ENCODE measurements around the gene CASKIN1.

The CASKIN1 gene

DNA sequence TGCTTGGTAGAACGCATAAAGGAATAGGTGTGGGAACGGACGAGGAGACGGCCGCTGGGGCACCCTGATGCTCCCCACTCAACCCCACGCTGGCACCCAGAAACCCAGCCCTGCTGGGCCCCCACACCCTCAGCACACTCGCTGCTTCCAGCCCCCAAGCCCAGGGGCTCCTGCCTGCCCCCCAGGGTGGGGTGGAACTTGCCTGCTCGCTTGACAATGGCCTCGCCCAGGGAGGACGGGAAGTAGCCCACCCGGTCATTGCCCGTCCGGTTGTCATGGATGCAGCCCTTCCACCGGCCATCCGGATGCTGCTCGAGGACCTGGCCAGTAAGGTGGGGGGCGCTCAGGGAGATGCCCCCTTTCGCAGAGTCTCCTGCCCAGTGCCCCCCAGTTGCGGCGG lies 9.9 kb downstream of the CASKIN1 start:
- Histone ChIP-seq H3K9ac (ENCODE audit: low read length in 5 of 5) (no peak overlapping the region), H3K27me3 (ENCODE audit: control insufficient read depth in 5 of 5, insufficient read depth in 4 of 5, low read length in 5 of 5) (peaks cover 0 to 3% (median 0%) of the 10 kb centered on the region in 5 donors), H3K4me3 (ENCODE audit: low read depth in 1 of 5, low read length in 5 of 5) (no peak overlapping the region), H3K27ac (ENCODE audit: low read depth, low read length) (no peak overlapping the region), H3K36me3 (ENCODE audit: control insufficient read depth in 5 of 5, insufficient read depth in 5 of 5, low read length in 5 of 5) (no peaks in the 10 kb centered on the region), H3K4me1 (ENCODE audit: control insufficient read depth in 5 of 5, insufficient read depth in 5 of 5, low read length in 5 of 5) (no peaks in the 10 kb centered on the region), H3K9me3 (ENCODE audit: control insufficient read depth in 5 of 5, low read length in 5 of 5) (peaks cover 0 to 6% (median 0%) of the 10 kb centered on the region in 5 donors)

DNA sequence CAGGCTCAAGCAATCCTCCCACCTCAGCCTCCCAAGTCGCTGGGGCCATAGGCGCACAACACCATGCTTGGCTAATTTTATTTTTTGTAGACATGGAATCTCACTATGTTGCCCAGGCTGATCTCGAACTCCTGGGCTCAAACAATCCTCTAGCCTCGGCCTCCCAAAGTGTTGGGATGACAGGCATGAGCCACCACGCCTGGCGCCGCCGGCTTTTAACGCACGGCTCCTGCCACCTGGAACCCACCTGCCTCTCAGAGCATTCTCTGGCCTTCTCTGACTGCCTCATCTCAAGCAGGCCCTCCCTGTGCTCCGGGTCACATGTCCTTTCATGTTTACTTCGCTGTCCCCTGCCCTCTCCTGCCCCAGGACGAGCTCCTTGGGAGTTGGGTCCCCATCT lies 10.3 kb downstream of the CASKIN1 start:
- H3K27ac ChIP-seq (ENCODE audit: low read depth, low read length), result no peak overlapping the region
- no peaks in the 10 kb centered on the region for H3K36me3 ChIP-seq (ENCODE audit: control insufficient read depth in 5 of 5, insufficient read depth in 5 of 5, low read length in 5 of 5)
- peaks cover 0 to 6% (median 0%) of the 10 kb centered on the region in 5 donors for H3K9me3 ChIP-seq (ENCODE audit: control insufficient read depth in 5 of 5, low read length in 5 of 5)
- no peak overlapping the region for H3K9ac ChIP-seq (ENCODE audit: low read length in 5 of 5)
- no peaks in the 10 kb centered on the region for H3K4me1 ChIP-seq (ENCODE audit: control insufficient read depth in 5 of 5, insufficient read depth in 5 of 5, low read length in 5 of 5)
- no peak overlapping the region for H3K4me3 ChIP-seq (ENCODE audit: low read depth in 1 of 5, low read length in 5 of 5)
- peaks cover 0 to 3% (median 0%) of the 10 kb centered on the region in 5 donors for H3K27me3 ChIP-seq (ENCODE audit: control insufficient read depth in 5 of 5, insufficient read depth in 4 of 5, low read length in 5 of 5)

DNA sequence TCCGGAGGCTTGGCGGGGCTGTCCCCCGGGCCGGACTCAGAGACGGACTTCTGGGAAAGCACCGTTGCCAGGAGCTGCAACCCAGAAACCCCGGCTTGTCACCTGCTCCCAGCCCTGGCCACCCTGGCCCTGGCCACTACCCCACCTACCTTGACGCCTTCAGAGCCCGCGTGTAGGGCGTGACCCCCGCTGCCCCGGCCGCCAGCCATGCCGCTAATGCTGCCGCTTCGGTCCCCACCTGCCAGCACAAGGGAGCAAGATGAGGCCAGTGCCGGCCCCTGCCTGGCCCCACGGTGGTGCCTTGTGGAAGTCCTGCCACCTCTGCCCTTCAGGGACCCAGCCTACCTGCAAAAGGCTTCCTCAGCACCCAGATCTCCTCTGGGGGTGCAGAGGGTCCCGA lies 11.4 kb downstream of the CASKIN1 start:
- no peak overlapping the region for H3K4me3 ChIP-seq (ENCODE audit: low read depth in 1 of 5, low read length in 5 of 5)
- peaks cover 0 to 3% (median 0%) of the 10 kb centered on the region in 5 donors for H3K27me3 ChIP-seq (ENCODE audit: control insufficient read depth in 5 of 5, insufficient read depth in 4 of 5, low read length in 5 of 5)
- H3K36me3 ChIP-seq (ENCODE audit: control insufficient read depth in 5 of 5, insufficient read depth in 5 of 5, low read length in 5 of 5), result no peaks in the 10 kb centered on the region
- no peak overlapping the region for H3K9ac ChIP-seq (ENCODE audit: low read length in 5 of 5)
- no peaks in the 10 kb centered on the region for H3K4me1 ChIP-seq (ENCODE audit: control insufficient read depth in 5 of 5, insufficient read depth in 5 of 5, low read length in 5 of 5)
- H3K9me3 ChIP-seq (ENCODE audit: control insufficient read depth in 5 of 5, low read length in 5 of 5), result peaks cover 0 to 6% (median 0%) of the 10 kb centered on the region in 5 donors
- H3K27ac ChIP-seq (ENCODE audit: low read depth, low read length), result no peak overlapping the region

DNA sequence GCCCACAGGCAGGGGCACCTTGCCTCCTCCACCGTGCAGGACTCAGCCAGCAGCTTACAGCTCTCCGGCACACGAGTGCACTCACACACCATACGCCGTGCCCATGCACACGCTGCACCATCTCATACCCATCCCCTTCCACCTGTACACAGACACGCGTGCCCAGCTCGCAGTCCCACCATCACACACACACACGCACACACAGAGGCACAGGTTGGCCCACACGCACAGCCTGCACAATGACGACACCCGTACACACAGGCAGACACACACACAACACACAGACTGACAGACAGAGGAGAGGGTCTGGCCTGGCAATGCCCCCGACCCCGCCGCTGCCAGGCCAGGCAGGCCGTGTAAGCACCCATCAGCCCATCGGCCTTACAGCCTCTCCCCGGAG lies 12.1 kb downstream of the CASKIN1 start:
- Histone ChIP-seq H3K4me1 (ENCODE audit: control insufficient read depth in 5 of 5, insufficient read depth in 5 of 5, low read length in 5 of 5) (no peaks in the 10 kb centered on the region), H3K9me3 (ENCODE audit: control insufficient read depth in 5 of 5, low read length in 5 of 5) (peaks cover 0 to 6% (median 0%) of the 10 kb centered on the region in 5 donors), H3K4me3 (ENCODE audit: low read depth in 1 of 5, low read length in 5 of 5) (no peak overlapping the region), H3K36me3 (ENCODE audit: control insufficient read depth in 5 of 5, insufficient read depth in 5 of 5, low read length in 5 of 5) (no peaks in the 10 kb centered on the region), H3K27ac (ENCODE audit: low read depth, low read length) (no peak overlapping the region), H3K9ac (ENCODE audit: low read length in 5 of 5) (no peak overlapping the region), H3K27me3 (ENCODE audit: control insufficient read depth in 5 of 5, insufficient read depth in 4 of 5, low read length in 5 of 5) (peaks cover 0 to 3% (median 0%) of the 10 kb centered on the region in 5 donors)

DNA sequence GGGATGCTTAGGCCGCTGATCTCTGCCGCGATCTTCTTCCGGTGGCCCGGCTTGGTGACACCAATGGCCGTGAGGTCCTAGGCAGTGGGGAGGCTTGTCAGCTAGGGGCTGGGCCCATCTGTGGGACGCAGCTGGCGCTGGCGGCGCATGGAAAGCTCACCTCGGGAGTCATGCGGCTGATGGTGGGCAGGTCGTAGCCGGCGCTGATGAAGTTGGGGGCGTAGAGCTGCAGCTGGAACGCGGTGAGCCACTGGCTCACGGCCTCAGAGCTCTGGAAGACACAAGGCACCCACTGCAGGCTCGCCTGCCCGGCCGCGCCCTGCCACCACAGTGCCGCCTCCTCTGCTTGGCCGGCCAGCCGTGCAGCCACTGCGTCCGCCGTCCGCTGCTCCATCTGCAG lies 12.7 kb downstream of the CASKIN1 start:
- no peak overlapping the region for H3K4me3 ChIP-seq (ENCODE audit: low read depth in 1 of 5, low read length in 5 of 5)
- H3K27ac ChIP-seq (ENCODE audit: low read depth, low read length), result no peak overlapping the region
- H3K27me3 ChIP-seq (ENCODE audit: control insufficient read depth in 5 of 5, insufficient read depth in 4 of 5, low read length in 5 of 5), result peaks cover 0 to 3% (median 0%) of the 10 kb centered on the region in 5 donors
- H3K9me3 ChIP-seq (ENCODE audit: control insufficient read depth in 5 of 5, low read length in 5 of 5), result peaks cover 0 to 6% (median 0%) of the 10 kb centered on the region in 5 donors
- no peak overlapping the region for H3K9ac ChIP-seq (ENCODE audit: low read length in 5 of 5)
- no peaks in the 10 kb centered on the region for H3K36me3 ChIP-seq (ENCODE audit: control insufficient read depth in 5 of 5, insufficient read depth in 5 of 5, low read length in 5 of 5)
- H3K4me1 ChIP-seq (ENCODE audit: control insufficient read depth in 5 of 5, insufficient read depth in 5 of 5, low read length in 5 of 5), result no peaks in the 10 kb centered on the region

DNA sequence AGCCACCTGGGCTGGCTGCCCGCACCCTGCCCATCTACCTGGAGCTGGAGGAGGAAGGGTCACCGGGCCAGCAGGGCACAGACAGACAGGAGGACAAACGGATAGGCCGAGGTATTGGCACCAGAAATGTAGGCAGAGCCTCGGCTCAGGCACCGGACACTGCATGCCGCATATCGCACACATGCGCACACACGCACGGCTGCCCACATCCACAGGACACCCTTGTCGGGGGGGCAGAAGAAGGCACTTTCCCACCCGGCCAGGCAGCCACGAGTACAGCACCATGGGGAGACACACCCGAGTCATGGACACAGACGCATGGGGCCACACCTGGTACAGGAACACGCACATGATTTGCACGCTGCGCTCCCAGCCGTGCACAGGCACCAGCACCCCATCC lies 14.5 kb downstream of the CASKIN1 start:
- H3K27ac ChIP-seq (ENCODE audit: low read depth, low read length), result no peak overlapping the region
- peaks cover 0 to 6% (median 0%) of the 10 kb centered on the region in 5 donors for H3K9me3 ChIP-seq (ENCODE audit: control insufficient read depth in 5 of 5, low read length in 5 of 5)
- H3K4me3 ChIP-seq (ENCODE audit: low read depth in 1 of 5, low read length in 5 of 5), result no peak overlapping the region
- H3K27me3 ChIP-seq (ENCODE audit: control insufficient read depth in 5 of 5, insufficient read depth in 4 of 5, low read length in 5 of 5), result peaks cover 0 to 3% (median 0%) of the 10 kb centered on the region in 5 donors
- no peaks in the 10 kb centered on the region for H3K4me1 ChIP-seq (ENCODE audit: control insufficient read depth in 5 of 5, insufficient read depth in 5 of 5, low read length in 5 of 5)
- H3K36me3 ChIP-seq (ENCODE audit: control insufficient read depth in 5 of 5, insufficient read depth in 5 of 5, low read length in 5 of 5), result peaks cover 0 to 9% (median 7%) of the 10 kb centered on the region in 5 donors
- H3K9ac ChIP-seq (ENCODE audit: low read length in 5 of 5), result no peak overlapping the region

DNA sequence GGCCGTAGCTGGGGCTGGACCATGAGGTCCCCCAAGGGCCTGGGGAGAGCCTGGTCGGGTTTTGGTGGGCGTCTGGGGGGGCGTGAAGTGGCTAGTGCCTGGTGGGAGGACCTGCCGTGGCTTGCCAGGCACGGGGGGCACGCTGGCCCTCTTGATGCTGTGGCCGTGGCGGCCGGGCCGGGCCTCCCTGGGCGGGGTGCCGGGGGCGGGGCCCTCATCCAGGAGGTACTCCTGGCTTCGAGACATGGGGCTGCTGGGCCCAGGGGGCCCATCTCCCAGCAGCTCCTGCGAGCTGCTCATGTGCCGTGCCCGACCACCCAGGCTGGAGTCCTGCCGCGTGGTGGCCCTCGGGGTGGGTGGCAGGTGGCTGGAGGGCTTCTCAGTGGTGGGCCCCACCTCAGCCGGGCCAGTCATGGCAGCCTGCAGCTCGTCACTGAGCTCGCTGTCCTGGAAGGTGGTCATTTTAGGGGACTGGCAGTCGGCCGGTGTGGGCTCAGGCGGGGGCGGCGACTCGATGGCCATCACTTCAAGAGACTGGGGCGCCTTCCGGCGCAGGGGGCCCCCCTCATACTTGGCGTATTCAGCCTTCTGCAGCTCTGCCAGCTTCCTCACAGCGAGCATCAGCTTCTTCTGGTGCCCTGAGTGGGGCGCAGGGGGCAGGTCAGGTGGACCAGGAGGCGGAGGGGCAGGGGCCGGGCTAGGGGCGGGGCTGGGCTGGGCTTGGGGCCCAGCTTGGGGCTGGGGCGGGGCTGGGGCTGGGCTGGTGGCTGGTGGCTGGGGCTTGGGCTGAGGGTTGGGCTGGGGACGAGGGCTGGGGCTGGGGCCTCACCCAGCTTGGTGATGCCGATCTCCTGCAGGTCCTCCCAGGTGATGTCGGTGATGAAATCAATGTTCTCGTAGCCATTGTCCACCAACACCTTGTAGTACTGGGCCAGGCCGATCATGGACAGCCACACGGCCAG lies 15.2 kb downstream of the CASKIN1 start:
- Histone ChIP-seq H3K36me3 (ENCODE audit: control insufficient read depth in 5 of 5, insufficient read depth in 5 of 5, low read length in 5 of 5) (peaks cover 0 to 16% (median 12%) of the 10 kb centered on the region in 5 donors), H3K27me3 (ENCODE audit: control insufficient read depth in 5 of 5, insufficient read depth in 4 of 5, low read length in 5 of 5) (peaks cover 0 to 3% (median 0%) of the 10 kb centered on the region in 5 donors), H3K9ac (ENCODE audit: low read length in 5 of 5) (no peak overlapping the region), H3K27ac (ENCODE audit: low read depth, low read length) (no peak overlapping the region), H3K9me3 (ENCODE audit: control insufficient read depth in 5 of 5, low read length in 5 of 5) (peaks cover 0 to 6% (median 0%) of the 10 kb centered on the region in 5 donors), H3K4me3 (ENCODE audit: low read depth in 1 of 5, low read length in 5 of 5) (no peak overlapping the region), H3K4me1 (ENCODE audit: control insufficient read depth in 5 of 5, insufficient read depth in 5 of 5, low read length in 5 of 5) (no peaks in the 10 kb centered on the region)

DNA sequence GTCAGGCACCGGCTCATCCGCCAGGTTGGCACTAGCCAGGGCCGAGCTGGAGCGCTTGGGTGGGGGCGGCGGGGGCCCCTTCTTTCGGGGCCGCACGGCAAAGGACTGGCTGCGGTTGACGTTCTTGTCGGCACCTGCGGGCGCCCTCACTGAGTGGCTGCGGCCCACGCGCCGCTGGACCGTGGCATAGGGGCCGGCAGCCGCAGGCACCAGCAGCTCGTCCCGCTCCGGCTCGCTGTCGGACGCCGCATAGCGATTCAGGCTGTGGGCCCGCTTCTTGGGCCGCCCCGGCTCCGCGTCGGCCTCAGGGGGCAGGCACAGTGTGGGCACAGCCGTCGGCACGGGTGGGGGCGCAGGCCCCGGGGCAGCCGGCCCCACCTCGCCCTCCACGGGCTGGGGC lies 15.9 kb downstream of the CASKIN1 start:
- Histone ChIP-seq H3K4me1 (ENCODE audit: control insufficient read depth in 5 of 5, insufficient read depth in 5 of 5, low read length in 5 of 5) (no peaks in the 10 kb centered on the region), H3K9ac (ENCODE audit: low read length in 5 of 5) (no peak overlapping the region), H3K4me3 (ENCODE audit: low read depth in 1 of 5, low read length in 5 of 5) (no peak overlapping the region), H3K27ac (ENCODE audit: low read depth, low read length) (no peak overlapping the region), H3K36me3 (ENCODE audit: control insufficient read depth in 5 of 5, insufficient read depth in 5 of 5, low read length in 5 of 5) (peaks cover 0 to 24% (median 20%) of the 10 kb centered on the region in 5 donors), H3K9me3 (ENCODE audit: control insufficient read depth in 5 of 5, low read length in 5 of 5) (peaks cover 0 to 6% (median 0%) of the 10 kb centered on the region in 5 donors), H3K27me3 (ENCODE audit: control insufficient read depth in 5 of 5, insufficient read depth in 4 of 5, low read length in 5 of 5) (peaks cover 0 to 3% (median 0%) of the 10 kb centered on the region in 5 donors)

DNA sequence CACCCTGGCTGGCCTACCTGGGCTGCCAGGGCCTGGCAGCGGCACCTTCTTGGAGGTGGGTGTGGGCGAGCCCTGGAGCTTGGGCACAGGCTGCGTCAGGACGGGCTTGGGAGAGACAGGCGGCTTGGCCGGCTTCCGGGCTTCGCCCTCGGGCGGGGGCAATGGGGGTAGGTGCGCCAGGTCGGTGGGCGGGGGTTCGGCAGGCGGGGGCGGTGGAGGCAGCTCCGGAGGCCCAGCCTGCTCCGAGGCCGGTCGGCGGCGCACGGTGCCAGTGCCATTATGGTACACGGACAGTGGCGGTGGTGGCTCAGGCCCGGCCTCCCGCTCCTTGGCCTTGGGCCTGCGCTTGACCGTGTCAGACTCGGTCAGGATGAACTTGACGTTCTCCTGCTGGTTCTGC lies 16.8 kb downstream of the CASKIN1 start:
- Histone ChIP-seq H3K4me1 (ENCODE audit: control insufficient read depth in 5 of 5, insufficient read depth in 5 of 5, low read length in 5 of 5) (no peaks in the 10 kb centered on the region), H3K27me3 (ENCODE audit: control insufficient read depth in 5 of 5, insufficient read depth in 4 of 5, low read length in 5 of 5) (peaks cover 0 to 3% (median 0%) of the 10 kb centered on the region in 5 donors), H3K36me3 (ENCODE audit: control insufficient read depth in 5 of 5, insufficient read depth in 5 of 5, low read length in 5 of 5) (peaks cover 0 to 33% (median 29%) of the 10 kb centered on the region in 5 donors), H3K27ac (ENCODE audit: low read depth, low read length) (no peak overlapping the region), H3K9me3 (ENCODE audit: control insufficient read depth in 5 of 5, low read length in 5 of 5) (peaks cover 0 to 6% (median 0%) of the 10 kb centered on the region in 5 donors), H3K4me3 (ENCODE audit: low read depth in 1 of 5, low read length in 5 of 5) (no peak overlapping the region), H3K9ac (ENCODE audit: low read length in 5 of 5) (no peak overlapping the region)

DNA sequence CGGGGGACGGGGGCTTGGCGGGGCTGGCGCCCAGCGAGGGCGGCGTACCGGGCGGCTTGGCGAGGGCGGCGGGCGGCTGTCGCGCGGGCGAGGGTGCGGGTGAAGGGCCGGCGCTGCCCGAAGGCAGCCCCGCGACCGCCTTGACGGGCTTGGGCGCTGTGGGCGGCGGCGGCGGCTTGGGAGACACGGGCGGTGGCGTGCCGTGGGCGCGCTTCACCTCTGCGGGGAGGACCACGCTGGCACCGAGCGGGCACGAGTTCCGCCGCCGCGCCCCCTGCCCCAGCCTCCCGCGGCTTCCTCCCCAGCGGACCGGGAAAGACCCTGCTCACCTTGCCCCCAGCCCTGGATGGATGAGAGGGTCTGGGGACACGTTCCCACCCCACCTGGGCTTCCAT lies 17.3 kb downstream of the CASKIN1 start:
- Histone ChIP-seq H3K9me3 (ENCODE audit: control insufficient read depth in 5 of 5, low read length in 5 of 5) (peaks cover 0 to 6% (median 0%) of the 10 kb centered on the region in 5 donors), H3K4me3 (ENCODE audit: low read depth in 1 of 5, low read length in 5 of 5) (no peak overlapping the region), H3K9ac (ENCODE audit: low read length in 5 of 5) (no peak overlapping the region), H3K36me3 (ENCODE audit: control insufficient read depth in 5 of 5, insufficient read depth in 5 of 5, low read length in 5 of 5) (peaks cover 0 to 37% (median 33%) of the 10 kb centered on the region in 5 donors), H3K27ac (ENCODE audit: low read depth, low read length) (no peak overlapping the region), H3K27me3 (ENCODE audit: control insufficient read depth in 5 of 5, insufficient read depth in 4 of 5, low read length in 5 of 5) (peaks cover 0 to 3% (median 0%) of the 10 kb centered on the region in 5 donors), H3K4me1 (ENCODE audit: control insufficient read depth in 5 of 5, insufficient read depth in 5 of 5, low read length in 5 of 5) (no peaks in the 10 kb centered on the region)
